CD4-positive, alpha-beta T cell treated with Interleukin-2 at 100 ng/mL for 4 hours (primary cell): ENCODE measurements around the gene GADD45A.

Experiments used
- DNase-seq: peaks from one replicate; pipeline ENCODE4 v3.0.0-alpha.2; 2020; ENCODE audit warnings: low spot score

GADD45A gene

DNA sequence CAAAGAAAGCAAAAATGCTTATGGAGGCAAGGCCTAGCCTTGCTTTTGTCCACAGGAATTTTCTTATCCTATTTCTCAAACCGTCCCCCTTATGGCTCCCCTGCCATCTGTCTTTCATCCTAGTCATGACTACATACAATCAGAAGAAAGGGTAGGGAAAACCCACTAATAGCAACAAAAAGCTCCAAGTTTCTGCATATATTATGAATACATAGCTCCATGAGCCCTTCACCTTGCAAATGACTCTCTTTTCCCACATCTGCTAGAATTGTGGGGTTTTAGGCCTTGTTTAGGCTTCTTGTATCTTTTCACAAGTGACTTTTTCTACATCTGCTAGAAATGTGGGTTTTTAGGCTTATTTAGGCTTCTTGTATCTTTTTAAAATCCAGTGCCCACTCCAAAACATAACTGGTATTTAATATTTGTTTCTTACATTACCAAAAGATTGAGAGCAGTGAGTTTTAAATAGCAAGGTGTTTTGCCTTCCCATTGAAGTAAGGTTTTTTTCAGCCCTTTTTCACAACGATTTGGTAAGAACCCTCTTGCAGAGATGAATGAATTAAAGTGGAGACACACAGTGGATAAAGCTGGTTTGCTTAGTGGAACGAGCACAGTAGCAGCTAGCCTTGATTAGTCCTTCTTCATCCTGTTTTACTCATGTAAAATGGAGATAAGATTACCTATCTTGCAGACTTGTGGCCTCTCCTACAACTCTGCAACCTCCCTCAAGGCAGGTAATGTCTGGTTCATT is 4.4 kb downstream of the GADD45A start:
- no peak for DNase-seq

DNA sequence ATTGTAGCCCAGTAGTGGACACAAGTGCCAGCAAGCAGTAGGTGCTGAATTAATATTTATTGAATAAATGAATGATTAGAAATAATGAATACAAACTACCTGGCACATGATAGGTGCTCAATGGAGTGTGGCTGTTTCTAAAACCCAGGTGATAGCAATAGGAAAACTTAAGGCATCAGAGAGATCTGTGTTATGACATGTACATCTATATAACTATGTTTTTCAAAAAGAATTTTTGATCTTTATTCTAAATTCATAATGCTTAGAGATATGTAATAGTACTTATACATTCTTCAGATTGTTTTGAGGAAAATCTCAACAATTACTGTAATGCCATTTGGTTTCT is 5.0 kb downstream of the GADD45A start:
- DNase-seq = no peak

DNA sequence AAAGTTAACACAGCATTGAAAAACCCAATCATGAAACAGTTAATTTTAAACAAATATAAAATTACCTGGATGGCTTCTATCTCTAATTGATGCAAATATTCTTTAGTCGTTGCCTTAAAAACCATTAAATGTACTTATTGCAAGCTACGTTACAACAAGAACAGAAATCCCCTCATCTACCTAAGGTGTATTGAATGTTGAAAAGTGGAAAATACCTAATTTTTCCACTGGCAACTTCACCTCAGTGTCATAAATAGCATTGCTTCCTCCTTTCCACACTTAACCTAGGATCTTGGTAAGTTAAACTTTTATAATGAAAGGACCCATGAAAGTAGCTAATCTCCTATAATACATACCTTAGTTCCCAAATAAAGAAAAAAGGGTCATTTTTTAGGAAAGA is 5.4 kb downstream of the GADD45A start:
- DNase-seq = no peak

DNA sequence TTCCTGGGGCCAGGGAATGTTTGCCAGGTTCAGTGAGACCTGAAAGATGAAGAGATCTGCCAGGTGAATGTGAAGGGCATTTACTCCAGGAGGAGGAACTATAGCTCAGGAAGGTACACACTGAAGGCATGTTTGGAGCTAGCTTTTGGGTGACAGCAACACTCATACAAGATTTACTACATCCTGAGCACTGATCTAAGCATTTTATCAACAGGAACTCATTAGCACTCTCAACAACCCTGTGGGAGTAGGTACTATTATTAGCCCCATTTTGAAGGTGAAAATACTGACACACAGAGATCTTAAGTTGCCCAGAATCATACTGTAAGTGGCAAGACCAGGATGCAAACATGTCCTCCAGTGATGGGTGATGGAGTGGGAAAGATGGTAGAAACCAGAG is 6.7 kb downstream of the GADD45A start:
- no peak for DNase-seq

DNA sequence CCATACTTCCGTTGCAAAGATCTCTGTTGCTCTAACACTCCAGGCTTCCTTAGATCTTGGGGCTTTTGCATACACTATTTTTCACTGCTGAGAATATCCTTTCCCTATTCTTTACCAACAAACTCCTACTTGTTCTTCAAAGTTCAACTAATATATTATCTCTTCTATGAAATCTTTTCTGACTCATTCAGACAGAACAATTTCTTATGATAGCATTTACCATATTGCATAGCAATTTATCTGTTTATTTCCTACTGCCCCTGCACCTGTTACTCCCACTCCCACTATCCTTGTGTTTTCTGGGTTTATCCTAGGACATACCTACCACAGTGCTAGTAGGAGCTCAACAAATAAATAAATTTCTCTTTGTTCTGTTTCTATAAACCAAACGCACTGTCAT is 11.0 kb downstream of the GADD45A start:
- no peak for DNase-seq

DNA sequence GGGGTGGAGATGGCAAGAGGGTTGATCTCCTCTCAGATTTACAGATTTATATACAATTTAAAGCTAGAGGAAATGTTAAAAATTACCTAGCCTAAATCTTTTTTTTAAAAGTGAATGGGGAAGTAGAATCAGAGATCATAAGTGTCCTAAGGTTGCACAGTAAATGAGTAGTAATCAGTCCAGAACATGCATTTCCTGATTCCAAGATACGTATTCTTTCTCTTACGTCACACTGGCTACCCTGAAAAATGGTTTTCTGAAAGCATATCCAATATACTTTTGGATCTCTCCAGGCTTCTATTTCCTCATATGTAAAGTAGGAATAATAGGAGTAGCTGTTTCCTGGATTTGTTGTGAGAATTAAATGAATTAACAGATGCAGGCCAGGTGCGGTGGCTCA is 11.7 kb downstream of the GADD45A start:
- DNase-seq = no peak

DNA sequence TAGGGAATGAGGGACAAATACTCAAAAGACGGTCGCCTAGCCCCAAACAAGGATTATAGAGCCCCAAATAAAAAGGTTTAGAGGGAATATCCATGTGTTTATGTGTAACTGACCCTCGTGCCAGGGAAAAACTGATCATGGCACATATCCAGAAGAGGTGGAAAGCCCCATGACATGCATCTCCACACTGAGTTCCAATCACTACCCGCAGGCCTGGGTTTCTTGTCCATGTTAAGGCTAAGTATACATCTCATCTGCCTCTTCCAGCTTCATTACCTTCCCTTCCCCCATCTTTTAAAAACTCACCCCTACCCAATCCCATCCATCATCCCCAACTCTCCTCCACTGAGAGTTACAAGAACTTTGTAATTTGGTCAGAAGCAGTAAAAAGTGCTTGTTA is 15.2 kb downstream of the GADD45A start:
- DNase-seq = no peak

DNA sequence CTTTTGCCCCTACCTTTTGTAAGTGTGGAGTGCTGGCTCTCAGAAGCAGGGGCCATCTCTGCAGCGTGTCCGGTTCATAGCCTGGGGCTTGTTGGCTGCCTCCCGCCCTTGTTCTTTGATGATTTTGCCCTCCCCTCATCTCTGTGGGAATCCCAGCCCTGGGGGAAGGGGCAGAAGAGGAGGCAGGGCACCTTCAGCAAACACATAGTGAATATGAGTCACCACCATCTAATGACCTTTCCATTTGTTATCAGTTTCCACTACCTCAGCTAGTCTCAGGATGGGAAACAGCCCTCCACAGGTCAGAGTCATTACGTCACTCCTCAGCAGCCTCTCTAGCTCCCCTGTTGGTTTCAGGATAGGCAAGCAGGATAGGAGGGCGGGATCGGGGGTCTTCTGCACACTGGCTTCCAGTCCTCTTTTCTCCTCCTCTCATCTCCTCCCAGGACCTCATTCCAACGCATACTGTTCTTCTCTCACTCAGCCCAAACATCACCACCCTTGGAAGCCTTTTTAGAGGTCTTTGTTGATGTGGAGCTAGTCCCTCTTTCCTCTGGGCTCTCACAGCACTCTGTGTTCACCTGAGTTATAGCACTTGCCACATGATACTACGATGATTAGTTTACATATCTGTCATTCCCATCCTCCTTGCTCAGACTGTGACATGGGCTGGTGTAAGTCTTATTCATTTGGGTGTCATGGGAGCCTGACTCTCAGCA is 15.8 kb downstream of the GADD45A start:
- no peak for DNase-seq

DNA sequence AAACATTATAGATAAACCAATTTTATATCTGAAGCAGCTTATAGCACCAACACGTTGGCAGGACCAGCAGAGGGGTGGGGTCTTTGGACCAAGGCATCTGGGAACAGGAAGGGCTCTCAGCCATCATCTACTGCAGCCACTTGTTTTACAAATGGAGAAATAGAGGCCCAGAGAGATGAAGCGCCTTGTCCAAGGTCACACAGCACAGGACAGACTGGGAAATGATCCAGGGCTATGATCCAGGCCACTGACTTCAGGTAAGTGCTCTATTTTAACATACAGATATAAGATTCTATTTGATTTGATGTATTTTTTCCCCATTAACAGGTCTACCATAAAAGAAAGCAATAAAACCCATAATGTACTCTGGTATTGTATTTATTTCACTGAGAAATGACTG is 16.9 kb downstream of the GADD45A start:
- DNase-seq = no peak

DNA sequence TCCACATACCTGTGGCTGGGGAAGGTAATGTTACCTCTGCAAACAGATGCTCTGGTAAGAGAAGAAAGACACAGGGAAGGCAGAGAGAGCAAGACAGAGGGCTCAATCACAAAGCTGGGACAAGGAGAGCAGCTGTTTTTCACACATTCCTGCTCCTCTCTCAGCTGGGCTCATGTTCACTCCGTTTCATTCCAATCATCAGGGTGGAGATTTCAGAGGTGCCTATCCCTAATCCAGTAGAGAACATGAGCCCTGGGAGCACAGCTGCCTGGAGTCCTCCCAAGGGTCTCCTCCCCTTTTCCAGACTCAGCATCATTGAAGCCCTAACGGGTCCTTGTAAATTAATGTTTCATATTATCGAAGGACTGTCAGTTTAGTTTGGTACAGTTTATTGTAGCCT is 19.4 kb downstream of the GADD45A start:
- DNase-seq = no peak

DNA sequence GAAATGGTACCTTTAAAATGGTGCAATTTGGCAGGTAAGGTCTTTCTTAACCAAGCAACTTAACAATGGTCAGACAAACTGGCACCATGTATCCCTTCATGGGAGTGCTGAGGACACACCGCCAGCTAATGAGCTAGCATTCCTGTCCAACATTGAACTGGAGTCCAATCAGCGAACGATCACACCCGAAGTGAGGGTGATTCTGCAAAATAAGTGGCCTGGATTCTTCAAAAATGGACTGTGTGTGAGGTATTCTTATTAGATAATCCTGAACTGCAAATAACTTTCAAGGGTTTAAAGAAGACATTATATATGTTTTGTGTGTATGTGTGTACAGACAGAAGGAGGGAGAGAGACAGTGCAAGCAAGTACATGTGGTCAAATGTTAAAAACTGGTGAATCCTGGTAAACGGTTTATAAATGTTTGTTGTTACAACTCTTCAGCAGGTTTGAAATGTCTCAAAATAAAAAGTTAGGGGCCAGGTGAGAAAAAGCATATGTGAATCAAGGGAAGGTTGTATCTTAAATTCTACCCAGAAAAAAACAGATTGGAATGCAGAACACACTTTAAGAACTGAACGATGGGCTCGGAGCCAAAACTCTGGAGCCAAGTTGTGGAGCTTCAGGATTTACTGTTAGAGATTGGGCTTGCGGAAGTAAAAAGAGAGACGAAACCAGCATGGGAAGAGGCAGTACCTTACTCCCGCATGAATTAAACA is 20.9 kb downstream of the GADD45A start:
- DNase-seq = no peak

DNA sequence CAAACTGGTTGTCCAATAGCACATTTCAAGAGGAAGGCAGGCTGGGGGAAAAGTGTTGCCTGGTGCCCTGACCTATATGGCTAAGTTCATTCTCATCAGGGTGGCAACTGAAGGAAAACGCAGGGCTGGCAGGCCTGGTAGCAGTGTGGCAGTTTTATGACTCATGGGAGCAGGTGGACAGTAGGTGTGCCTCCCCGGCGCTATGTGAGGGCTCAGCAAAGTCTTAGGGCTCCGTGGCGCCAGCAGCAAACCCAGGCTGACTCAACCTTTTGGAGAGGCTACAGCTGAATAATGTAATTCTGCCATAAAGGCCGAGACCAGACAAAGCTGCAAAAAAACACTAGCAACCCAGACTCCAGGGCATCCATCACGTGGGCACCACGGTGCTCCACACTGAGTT is 23.6 kb downstream of the GADD45A start:
- no peak for DNase-seq

DNA sequence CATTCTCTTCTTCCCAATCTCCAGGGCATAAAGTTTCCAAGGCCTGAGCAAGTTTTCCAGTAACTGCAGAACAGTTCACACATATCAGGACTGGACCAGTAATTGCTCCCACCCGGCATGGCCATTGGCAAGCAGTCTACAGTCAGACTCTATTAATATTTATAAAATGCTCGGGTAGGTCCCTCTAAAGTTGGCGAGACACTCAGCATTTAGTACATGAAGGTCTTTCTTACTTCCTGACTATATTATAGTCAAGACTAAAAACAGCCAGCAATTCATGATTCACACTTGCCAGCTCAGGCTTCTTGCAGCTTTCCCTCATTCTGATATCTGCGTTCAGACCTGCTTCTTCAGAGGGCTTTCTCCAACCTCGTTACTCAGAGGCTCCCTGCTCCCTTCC is 25.4 kb downstream of the GADD45A start:
- no peak for DNase-seq

DNA sequence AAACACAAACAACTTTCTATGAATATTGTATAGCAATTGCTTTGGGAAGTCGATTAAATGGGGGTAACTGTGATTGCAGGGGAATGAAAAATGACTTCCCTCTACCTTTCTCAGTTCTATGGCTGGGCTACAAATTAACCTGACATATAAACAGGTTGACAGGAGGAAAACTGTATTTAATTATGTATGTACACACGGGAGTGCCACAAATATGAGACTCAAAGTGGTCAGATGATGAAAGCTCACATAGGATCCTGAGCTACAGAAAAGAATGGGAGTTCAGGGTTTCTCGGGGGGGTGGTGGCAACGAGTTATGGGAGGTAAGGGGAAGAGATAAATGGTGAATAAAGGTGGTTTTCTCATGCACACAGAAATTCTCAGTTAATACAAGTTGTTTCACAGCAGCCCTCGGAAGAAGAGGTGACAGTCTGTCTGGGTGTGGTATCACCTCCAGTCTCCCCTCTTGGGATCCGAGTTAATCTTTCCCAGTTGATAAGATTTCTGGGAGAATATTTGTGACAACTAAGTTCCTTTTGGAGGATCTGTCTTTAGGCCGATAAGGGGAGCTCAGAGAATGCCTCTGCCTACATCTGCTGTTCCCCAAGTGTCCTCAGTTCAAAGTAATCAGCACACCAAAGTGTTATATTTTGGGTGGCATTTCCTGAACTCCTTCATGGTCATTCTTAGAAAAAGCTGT is 26.3 kb downstream of the GADD45A start:
- DNase-seq = no peak

DNA sequence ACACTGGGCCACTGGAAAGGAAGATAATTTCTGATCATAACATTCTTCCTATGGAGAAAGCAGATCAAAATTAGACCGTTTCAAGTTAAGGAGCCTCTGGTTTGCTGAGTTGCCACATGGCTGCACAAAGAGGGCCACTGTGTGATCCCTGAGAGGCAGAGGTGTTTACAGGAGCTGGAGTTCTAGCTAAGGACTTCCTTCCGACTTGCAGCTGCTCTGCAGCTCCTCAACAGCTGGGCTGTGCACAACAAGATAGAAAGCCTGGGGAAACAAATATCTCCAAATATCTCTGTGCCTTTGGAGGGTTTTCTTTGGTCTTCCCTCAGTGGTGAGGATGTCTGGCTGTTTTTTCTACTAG is 26.8 kb downstream of the GADD45A start:
- DNase-seq = no peak

DNA sequence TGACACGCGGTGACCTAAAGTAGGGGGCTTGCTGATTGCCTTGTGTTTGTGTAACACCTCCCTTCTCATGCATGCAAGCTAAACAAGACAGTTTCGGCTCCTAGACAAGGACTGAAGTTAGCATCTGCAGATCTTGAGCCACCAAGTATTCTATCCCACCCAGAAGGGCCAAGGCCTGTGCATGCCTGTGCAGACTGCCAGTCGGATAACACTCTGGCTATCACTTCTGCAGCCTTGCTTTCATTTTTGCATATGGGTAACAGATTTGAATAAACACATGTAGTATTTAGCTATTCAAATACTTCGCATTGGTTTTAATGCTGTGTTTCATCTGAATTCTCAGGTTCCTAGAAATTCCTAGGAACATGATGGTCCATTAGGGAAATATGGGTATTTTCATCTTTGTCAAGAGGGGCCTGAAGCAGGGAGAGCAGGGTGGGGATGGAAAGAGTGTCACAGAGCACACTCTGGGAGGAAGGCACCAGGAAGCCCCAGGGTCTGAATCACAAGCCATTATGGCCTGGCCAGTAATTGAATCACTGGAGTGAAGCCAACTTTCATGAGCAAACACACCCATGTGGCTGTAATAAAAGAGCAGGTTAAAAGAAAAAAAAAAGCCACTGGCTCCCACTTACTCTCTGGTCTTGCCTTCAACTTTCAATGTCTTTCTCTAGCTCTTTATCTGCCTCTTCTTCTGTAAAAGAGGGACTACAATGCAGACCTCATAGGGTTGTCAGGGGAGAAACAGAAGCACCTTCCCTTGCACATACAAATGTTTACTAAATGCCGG is 28.3 kb downstream of the GADD45A start:
- no peak for DNase-seq

DNA sequence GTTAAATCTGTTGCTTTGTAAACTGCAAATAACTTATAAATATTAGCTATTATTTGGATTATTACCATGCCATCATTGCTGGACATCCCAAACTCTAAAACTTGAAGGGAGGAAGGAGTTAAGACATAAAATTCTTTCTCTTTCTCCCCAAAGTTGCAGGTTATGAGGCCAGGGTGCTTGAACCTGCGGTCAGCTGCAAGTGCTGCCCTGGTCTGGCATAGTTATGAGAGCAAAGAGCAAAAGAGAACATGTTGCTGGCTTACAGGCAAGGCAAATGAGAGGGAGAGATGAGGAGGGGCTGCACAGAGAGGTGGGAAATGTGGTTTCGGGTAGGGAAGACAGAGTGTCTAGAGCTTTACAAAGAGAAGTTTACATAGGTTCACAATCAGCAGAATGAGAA is 30.8 kb downstream of the GADD45A start:
- no peak for DNase-seq

DNA sequence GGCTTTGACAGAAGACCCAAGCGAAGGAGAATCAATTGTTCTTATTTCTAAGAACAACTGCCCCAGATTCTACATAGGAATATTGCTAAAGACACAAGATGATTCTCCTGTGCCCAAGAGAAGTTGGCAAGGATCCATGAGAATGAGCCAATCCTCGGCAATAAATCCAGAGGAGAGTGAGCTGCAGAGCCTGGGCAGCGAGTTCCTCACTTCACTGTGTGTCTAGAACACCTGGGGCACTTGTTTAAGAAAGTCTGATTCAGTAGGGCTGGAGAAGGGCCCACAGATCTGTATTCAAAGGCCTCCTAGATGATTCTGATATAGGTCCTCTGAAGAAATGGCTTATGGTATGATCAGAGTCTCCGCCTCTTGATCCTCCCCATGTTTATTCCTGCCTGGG is 31.8 kb downstream of the GADD45A start:
- no peak for DNase-seq

DNA sequence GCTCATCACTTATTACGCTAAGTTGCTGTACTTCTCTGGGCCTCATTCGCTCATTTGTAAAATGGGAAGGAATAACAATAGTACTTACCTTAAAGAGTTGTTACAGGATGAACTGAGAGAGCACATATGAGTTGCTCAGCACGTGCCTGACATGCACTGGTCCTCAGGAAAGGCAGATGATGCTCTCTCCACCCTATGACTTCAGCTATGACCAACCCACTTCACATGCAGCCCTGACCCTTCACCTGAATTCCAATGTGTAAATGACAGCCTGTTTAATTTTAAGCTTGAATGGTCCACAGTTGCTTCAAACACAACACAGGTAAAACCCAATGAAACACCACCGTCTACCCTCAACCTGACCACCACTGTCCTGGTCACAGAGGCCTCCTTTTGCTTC is 32.9 kb downstream of the GADD45A start:
- no peak for DNase-seq

DNA sequence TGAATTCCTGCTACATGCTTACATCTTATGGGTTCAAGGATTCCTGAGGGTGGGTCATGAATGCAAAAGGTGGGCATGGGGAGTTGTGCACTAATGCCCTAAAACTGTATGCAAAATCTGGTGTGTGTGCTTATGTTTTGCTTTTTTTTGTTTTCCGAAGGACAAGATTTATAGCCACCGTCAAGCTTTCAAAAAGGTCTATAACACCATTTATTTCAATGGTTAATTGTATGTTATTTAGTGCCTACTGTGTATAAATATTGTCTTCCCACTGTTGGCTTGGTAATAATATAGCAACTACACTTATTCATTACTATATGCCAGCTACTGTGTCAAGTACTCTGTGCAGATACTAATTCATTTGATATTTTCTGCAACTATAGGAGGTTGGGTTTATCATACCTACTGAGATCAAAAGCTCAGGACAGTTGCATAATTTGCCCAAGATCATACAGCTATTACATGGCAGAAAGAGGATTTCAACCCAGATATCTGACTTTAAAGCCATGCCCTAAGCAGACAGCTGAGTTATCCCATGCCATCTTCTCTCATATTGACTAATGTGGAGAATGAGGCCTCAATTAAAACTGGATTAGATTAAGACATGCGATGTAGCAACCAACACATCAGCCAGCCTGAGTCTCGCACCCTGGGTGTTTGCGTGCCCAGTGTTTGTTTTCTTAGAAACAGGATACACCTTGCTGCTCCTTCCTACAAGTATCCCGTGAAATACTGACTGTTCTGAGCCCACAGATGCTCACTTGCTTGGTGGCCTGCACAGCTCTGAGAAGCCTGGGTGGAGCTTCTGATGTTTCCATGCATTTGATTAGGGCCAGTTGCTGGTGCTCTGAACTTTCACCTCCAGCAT is 34.6 kb downstream of the GADD45A start:
- DNase-seq = no peak

DNA sequence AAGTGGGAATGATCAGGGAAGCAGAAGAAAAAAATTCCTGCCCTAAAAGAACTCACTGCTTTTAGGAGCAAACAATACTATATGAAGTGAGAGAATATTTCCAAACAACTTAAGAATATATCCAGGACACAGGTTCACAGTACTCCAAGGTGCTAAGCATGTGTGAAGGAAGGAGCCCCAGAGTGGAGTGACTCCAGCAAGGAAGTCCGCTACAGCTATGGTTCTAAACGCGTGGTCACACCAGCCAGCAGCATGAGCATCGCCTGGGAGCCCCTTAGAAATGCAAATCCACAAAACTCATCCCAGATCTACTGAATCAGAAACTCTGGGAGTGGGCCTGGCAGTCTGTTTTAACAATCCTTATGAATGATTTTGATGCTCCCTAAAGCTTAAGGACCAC is 36.1 kb downstream of the GADD45A start:
- no peak for DNase-seq
